ENCODE results near the gene UBA52.
"Not testable (repeated sequence)": the region's sequence is repeated elsewhere in the genome, so short reads cannot be mapped to it uniquely, and the experiment has no call there.

The UBA52 gene

DNA sequence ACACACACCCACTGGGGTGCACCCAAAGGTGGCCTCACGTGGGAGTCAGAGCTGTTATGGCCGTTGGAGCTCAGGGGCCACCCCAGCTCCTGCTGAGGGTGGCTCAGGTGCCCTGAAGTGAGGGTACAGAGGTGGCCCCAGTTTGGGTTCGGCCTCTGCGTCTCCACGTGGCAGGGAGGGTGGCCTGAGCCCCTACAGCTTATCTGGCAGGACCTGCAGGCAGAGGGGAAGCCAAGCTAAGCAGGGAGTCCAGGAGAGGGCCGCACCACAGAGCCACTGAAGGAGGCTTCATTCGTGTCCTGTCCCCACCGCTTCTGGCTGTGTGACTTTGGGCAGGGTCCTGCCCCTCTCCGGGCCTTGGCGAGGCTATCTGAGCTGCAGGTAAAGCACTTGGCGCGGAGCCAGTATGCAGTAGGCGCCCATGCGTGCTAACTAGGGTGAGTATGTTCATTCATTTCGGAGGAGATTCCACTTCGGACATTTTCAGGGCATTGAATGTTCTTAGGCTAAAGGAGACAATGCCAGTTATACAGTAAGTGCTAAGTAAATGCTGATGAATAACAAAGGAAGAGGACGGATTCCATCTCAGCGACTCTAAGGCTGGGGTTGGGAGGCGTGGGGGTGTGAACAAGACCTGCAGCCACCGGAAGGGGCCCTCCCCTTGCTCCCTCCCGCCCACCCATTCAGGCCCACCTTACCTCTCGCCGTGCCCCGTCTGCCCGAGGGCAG, 21.9 kb downstream of the UBA52 start:
- no peak for DNase-seq

DNA sequence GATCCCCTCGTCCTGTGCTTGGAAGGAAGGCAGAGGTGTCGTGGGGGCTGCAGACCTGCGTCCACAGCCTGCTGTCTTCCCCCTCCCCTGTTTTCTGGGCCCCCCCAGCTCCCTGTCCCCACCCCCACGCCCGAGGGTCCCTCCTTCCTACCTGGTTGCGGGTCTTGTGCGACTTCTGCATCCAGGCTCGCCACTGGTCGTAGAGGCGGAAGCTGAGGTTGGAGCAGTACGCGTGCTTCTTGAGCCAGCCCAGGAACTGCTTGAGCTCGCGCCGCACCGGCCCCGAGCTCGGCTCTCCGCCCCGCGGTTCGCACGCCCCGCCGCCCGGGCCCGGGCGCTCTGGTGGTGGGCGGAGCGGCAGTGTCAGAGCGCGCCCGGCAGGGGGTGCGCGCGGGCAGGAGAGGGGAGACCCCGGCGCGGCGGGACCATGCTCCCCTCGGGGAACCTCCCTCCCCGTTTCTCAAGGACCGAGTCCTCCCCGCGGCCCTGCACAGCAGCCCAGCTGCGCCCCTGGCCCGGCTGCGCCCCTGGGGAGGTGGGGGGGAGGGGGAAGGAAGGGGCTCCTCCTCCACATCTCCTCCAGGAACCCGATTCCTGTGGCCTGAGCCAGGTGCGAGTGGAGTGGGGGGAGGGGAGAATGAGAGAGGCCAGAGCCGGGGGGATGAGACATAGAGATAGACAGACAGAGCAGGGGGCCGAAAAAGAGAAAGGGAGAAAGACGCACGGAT, 22.6 kb downstream of the UBA52 start:
- DNase-seq: peak; percentile 67

DNA sequence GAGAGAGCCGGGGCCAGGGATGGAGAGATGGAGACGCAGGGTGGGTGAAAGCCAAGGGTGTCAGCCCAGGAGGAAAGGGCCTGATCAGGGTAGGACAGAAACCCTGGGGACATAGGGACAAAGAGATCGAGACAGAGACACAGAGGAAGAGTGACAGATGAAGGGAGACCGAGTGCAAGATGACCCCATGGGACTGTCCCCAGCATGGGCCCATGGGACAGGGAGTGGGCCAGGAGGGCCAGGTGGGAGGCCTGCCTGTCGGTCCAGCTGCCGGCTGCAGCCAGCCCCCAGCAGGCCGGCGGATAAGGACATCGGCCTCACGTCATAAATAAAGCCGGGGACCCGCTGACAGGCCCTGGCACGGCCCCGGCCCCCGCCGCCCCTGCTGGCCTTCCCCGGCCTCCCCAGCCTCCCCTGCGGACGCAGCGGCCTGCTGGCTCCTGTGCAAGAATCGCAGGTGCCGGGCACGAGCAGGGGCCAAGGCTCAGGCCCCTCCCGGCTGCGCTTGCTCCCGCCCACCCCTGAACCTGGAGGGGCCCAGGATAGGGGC, 23.2 kb downstream of the UBA52 start:
- no peak for DNase-seq

DNA sequence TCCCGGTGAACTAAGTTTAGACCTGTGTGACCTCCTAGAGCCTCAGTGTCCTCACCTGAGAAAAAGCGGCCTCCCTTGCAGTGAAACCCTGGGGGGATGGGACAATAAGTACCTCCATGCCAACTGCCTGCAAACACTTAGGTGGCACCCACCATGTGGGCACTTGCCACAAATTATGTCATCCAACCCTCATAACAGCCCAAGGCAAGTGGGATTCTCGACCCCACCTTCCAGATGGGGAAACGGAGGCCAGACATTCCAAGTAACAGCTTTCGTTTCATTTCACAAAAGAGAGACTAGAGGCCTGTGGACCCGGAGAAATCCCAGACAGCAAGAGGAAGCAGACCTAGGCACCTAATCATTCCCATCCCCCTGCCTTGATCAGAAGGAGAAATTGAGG, 23.8 kb downstream of the UBA52 start:
- no peak for DNase-seq

DNA sequence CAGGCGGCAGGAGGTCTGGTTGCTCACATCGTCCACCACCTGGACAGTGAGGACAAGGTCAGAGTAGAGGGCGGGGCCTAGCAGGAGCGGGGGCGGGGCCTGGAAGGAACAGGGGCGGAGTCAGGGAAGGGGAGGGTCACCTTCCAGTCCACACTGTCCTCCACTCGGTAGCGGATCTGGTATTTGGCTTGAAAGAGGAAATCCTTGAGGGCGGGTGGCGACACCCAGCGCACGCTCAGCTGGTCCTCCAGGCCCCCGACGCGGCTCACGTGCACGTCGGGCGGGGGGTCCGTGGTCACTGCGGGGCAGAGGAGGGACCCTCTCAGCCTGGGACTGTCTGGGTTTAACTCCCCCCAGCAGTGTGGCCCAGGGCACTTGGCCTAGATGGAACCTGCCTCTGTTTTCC, 25.1 kb downstream of the UBA52 start:
- no peak for DNase-seq

DNA sequence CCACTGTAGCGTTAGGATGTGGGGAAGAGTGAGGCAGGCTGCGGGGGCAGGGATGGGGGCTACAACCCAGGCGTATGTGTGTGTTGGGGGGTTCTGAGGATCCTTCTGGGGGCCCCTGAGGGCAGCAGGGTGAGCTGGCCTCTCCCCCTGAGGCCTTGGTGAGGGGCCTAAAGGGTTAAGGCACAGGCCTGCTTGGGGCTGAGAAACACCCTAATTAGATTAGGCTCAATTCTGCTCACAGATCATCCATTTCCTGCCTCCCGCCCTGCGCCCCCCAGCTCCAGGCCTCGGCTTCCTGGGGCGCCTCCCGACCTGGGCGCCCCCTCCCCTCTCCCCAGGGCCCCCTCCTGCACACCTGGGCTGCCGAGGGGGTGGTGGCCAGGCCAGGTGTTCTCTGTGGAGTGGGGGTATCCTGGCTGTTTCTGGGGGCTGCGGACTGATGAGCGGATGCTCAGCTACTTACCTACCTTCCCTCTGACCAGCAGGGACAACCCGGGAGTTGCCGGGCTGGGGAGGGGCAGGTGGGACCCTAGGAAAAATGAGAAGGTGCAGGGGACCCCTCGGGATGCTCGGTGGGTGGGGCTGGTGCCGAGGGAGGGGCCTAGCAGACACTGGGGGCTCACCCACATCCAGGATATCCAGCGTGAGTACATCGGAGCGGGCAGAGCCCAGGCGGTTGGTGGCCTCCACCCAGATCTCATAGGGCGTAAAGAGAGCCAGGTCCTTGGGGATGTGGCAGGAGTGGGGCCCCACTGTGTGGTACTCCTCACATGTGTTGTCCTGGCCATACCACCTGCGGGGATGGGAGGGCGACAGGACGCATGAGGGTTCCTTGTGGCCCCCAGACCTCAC, 26.4 kb downstream of the UBA52 start:
- DNase-seq: no peak

DNA sequence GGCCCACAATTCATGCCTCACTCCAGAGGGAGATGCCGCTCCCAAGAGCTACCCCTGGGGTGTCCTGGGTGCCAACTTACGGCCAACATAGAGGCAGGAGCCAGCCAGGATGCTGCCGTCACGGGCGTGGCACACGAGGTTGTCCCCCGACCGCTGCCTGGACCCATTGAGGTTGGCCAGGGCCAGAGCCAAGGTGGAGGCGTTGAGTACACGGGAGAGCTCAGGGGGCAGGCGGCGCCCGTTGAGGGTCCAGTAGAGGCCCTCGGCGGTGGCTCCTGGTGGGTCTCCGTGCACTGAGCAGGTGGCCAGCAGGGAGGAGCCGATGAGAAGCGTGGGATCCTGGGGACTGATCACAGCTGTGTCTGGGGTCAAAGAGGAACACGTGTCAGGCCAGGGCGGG, 27.8 kb downstream of the UBA52 start:
- DNase-seq: no peak

DNA sequence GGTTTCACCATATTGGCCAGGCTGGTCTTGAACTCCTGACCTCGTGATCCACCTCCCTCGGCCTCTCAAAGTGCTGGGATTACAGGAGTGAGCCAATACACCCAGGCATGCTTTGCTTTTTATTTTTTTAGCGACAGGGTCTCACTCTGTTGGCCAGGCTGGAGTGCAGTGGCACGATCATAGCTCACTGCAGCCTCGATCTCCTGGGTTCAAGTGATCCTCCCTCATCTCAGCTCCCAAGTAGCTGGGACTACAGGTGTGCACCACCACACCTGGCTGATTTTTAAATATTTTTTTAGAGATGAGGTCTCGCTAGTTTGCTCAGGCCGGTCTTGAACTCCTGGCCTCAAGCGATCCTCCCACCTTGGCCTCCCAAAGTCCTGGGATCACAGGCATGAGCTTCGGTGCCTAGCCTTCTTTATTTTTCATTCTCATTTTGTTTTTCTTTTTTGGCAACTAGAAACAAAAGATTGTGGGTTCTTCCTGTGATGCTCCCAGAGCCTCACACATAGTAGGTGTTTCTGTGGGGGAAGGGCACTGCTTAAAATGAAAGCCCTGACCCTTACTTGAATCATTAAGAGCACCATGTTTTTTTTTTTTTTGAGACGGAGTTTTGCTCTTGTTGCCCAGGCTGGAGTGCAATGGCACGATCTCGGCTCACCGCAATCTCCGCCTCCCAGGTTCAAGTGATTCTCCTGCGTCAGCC, 29.2 kb downstream of the UBA52 start:
- not testable (repeated sequence) for DNase-seq

DNA sequence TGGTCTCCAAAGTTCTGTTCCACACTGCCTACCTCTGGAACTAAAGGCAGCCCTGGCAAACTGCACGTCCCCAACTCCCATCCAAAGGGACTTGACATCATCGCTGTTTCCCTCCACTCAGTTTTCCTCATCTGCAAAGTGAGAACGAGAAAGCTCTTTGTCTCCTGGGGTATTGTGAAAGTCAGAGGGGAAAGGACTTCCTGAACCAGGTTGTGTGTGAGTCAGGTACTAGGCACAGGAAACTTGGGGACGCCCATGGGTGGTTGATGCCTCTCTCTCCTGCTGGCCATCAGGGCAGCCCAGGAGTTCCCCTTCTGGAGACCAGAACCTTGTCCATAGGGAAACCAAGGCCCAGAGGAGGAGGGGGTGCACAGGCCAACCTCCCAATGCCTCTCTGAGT, 30.2 kb downstream of the UBA52 start:
- DNase-seq: no peak

DNA sequence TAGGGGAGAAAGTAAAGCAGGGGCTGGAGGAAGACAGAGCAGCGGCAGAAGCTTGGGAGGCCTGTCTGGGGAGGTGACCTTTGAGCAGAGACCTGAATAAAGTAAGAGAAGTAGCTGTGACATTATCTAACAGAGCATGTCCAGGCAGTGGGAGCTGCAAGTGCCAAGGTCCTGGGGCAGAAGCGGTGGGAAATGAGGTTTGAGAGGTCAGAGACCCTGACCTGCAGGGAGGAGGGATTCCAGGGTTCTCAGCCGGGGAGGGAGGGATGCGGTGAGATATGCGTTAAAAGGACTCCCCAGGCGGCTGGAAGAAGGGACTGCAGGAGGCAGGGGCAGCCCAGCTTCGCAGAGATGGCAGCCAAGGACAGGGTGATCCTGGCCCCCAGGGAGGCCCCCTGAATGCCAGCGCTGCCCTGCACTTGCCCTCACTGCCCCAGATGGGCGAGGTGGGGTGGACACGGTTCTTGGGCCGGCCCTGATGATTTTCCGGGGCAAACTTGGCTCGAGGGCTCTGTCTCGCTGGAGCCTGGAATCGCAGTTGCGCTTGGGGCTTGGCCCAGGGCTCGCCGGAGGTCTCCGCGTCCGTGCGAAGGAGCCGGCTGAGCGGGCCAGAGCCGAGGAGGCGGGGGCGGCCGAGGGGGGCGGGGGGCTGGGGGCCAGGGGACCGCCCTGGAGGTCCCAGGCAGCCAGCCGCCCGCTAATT, 31.7 kb downstream of the UBA52 start:
- no peak for DNase-seq

DNA sequence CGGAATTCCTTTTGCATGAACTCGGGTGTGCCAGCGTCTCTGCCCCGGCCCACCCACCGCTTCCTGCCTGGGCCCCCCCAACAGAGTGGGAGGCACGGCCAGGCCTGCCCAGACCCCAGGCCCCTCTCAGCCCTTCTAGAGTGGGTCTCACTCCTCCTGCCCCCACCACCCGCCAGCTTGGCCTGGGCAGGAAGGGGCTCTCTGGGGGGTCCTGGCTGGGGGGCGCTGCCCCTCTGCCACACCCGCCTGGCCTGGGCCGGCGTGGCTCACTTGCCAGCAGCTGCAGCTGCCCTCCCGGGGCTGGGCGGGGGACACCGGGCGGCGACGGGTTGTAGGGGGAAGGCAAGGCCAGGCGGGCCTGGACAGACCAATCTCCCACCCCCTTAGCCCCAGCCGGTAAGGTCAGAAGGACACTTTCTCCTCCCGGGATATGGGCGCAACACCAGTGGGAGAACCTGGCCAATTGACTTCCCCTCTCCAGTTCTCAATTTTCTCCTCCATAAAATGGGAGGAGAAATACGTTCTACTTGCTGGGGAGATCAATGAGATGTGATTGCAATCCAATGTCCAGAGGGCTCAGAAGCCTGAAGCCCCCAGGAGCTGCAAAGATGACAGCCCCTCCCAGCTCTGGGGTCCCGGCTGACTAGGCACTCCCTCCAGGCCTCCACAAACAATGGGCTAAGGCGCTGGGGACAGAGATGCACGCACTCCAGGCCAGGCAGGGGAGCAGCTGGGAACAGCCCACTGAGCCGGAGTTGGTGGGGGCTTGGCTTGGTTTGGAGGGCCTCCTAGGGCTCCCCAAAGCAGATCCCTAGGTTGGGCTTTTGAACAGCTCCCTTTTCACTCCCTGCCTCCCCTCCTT, 32.5 kb downstream of the UBA52 start:
- DNase-seq: no peak

DNA sequence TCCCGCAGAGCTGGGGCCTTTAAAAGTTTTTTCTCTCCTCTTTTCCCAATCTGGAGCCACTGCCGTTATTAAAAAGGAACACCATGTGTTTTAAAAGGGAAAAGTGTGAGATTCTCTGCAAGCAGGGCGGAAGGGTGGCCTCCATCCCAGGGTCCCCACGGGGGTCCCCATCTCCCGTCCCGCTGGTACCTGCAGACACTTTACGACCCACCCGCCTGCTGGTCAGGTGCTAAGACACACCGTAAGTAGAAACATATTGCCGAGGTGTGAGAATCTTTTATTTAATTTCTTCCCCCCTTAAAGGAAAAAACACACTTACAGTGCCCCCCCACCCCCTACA, 33.1 kb downstream of the UBA52 start:
- no peak for DNase-seq

DNA sequence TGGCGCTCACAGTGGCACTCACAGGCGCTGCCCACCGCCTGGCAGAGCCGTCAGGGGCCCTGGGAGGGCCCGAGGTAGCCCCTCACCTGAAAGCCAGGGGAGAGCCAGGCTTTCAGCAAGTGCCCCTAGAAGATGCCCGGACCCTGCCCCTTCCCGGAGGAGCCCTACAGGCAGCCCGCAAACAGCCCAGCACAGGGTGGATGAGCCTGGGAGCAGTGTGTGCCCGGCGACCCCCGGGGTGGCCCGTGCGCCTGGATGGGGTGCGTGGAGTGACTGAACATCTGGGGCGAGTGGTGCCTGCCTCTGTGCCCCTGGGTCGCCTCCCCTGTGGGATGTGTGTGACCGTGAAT, 33.5 kb downstream of the UBA52 start:
- DNase-seq: no peak

DNA sequence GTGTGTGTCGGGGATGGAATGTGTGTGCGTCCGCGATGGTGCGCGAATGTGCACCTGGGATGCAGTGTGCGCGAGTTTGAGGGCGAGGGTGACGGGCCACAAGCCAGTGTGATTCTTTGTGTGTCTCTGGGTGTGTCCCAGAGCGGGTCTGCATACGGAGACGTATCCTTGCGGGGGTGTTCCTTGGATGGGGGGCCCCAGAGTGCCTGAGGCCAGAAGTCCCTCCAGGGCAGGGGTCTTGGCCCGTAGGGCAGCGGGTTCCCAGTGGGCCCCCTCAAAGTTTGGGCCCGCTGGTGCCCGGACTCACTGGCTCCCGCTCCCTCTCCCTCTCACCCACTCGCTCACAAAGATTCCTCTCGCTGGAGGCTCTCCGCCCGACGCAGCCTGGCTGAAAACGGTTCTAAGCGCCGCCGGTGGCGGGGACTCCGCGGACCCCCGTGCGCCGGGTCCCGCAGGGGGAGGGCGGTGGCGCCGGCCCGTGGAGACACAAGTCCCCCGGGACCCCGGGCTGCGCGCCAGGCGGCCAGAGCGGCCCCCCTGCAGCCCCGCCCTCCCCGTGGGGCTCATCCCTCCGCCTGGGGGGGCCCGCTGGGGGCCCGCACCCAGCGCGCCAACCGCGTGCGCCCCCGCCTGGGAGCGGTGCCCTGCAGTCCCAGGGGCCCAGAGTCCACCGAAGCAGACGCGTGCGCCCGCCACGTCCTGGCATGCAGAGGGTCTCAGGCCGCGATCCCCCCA, 34.1 kb downstream of the UBA52 start:
- no peak for DNase-seq

DNA sequence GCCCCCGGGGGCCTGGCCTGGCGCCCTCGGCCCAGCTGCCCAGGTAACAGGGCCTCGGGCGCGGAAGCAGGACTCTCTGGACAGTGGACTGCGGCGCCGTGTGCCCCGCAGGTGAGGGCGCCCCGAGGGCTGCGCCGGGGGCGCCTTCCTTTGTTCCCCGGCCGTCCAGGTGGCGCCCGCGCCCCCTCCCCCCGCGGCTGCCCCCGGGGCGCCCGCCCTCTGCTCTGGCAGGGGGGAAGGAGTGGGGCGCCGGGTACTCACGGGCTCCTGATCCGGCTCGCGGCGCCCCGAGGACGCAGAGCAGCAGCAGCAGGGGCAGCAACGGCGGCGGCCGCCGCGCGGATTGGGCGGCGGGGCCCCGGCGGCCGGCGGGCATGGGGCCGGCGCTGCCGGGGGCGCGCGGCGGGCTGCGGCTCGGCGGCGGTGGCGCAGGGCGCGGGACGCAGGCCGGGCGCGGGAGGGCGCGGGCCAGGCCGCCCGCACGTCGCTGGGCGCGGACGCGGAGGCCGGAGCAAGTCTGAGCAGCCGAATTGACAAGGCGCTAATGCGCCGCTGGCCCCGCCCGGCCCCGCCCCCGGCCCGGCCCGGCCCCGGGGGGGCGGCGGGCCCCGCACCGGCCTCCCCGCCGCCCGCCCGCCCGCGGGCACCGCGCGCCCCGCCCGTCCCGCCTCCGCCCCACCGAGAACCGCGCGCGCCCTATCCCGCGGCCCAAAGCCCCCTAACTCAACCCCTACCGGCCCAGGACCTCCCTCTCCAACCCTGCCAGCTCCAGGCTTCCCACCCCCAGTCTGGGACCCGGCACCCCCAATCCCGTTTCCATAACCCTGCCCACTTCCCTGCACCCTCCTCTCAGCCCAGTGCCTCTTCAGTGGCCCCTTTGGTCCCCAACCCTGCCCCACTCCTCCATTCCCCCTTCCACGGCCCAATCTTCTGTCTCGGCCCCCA, 34.9 kb downstream of the UBA52 start, which contains the start of gene CRLF1:
CRLF1 (minus strand) TSS at position 519 of the 945 bp plus-strand sequence; CDS start at position 376, 143 bp downstream.
- DNase-seq: no peak

DNA sequence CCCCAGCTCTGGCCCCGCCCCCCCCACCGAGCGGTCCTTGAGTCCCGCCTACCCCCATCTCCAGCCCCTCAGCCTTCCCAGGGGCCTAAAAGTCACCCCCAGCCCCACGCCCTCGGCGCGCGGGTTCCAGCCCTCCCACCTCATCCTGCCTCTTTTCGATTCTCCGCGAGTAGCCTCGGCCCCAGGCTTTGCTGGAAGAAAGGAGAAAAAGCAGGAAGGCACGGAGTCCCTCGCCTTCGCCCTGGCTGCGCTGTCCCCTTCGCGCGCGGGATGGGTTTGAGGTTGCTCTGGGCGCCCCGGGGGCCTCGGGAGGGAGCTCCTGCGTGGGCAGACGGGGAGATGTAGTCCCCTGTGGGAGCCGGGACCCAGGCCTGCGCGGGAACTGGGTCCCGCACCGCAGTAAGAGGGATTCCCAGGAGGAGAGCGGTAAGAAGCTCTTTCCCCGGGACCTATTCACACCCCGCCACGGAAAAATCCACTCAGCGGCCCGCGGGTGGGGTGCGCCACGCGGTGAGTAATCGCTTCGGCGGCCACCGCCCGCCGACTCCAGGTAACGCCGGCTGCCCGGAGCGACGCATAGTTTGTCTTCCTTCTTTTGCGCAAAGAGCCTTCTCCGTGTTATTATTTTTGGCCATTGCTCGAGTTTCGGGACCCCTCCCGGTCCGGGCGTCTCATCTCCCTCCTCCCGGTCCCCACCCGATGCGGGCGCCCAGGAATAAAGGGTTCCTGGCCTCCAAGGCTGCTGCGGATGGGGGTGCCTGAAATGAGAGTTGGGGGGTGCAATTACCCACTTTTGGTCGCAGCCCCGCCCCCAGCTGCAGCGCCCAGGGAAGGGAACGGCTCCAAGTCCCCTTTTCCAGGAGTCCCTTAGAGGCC, 35.8 kb downstream of the UBA52 start:
- DNase-seq: no peak

DNA sequence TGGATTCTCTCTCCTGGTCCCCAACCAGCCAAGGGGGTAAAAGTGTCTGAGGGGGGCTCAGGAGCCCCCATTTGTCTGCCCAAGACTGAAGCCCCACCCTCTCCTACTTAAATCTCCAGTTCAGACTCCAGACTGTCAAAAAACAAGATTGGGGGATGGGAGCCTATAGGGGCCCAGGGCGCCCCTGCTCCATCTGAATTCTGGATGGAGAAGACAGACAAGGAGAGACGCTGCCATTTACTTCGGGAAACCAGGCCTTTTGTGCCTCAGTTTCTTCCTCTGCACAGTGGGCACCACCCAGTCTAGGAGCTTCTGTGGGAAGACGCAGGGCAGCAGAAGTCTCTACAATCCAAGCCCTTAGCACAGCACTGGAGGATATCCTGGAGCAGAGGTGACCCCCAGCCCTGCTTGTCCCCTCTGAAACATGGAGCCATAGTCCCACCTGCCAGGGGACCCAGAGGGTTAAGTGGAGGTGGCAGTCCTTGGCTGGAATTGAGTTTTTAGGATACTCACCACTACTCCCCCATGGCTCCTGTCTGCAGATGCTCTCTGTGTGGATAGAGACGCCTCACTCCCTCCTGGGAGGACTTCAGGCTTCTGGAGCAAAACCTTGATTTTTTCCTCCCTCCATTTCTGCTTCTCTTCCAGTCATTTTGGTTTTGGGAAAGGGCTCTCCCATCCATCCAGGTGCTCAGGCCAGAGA, 36.6 kb downstream of the UBA52 start:
- no peak for DNase-seq

Data from HCEC 1CT (cell line).